Measurements from ENCODE around the gene RREB1.

Gene RREB1

GRCh38 chr6:7239590-7239948 is 131.8 kb downstream of the RREB1 start:
- H3K4me3 ChIP-seq (ENCODE audit: low read depth, low read length), result no peak overlapping the region

DNA sequence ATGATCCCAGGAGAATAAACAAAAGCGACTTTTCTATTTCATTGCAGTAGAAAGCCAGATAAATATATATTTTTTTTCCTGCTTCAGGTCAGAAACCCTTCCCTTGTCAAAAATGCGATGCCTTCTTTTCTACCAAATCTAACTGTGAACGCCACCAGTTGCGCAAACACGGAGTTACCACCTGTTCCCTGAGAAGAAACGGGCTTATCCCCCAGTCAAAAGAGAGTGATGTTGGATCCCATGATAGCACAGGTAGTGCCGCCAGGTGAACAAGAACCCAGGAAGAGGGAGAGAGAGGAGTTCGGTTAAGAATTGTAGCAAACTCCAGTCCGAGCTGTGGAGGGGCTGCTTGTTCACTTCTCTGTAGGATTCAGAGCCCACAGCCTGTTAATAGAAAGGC is 132.6 kb downstream of the RREB1 start:
- H3K4me3 ChIP-seq (ENCODE audit: low read depth, low read length), result no peak overlapping the region

GRCh38 chr6:7241160-7241559 is 133.4 kb downstream of the RREB1 start:
- H3K4me3 ChIP-seq (ENCODE audit: low read depth, low read length), result no peak overlapping the region

DNA sequence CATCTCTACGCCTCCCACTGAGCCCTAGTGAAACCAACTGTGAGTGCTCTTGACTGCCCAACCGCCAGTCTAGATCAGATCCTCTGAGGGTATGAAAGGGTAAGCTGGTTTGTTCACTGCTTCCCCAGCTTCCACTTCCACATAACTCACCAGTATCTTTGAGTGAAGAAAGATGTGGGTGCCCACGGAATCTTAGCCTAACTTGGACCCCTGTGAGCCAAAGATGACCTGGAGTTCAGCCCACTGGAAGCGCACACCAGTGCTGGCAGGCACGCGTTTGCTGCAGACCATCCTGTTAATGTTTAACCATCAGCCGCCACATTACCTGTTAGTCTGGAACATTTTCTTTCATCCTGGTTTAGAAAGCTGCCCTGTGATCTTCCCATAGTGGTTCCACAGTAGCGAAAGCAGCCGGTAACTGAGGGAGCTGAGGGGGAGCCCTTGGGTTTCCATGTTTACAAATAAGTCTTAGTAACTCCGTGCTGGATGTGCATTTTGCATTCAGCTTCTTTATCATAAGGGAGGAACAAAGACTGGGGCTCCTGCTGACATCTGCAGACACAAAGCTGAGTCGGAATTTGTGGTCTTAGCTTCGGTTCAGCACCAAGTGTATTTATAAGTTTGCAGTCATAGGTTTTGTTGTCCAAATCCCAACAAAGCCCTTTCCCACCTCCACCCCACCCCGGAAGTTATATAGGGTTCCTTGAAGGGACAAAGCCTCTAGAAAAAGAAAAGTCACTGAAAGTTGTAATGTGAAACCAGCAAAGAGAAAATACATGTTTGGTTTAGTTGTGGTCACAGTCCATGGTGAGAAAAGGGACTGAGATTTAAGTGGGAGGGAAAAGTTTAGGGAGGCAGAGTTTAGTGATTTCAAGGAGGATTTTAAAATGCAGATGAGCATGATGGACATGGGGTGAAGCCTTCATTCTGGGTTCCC is 134.2 kb downstream of the RREB1 start:
- H3K4me3 ChIP-seq (ENCODE audit: low read depth, low read length), result no peak overlapping the region

DNA sequence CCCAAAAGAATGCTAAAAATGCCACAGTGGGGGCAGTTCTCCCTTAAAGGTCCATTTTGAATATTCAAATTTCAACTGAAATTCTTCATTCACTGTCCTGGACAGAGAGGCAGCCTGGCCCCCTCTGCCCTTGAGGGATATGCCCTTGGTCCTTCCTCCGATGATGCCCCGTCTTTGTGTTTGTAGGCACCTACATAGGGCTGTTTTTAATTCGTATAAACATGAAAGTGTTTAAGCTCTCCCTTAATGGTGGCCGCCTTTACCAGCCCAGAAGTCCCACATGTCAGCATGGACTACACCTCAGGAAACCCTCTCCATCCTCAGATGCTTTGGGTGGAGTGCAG is 135.0 kb downstream of the RREB1 start:
- no peak overlapping the region for H3K4me3 ChIP-seq (ENCODE audit: low read depth, low read length)

GRCh38 chr6:7243179-7243981 is 135.6 kb downstream of the RREB1 start:
- no peak overlapping the region for H3K4me3 ChIP-seq (ENCODE audit: low read depth, low read length)

- no peak overlapping the region for H3K4me3 ChIP-seq (ENCODE audit: low read depth, low read length)
Measured at GRCh38 chr6:7245668-7246393, 138.1 kb downstream of the RREB1 start.

DNA sequence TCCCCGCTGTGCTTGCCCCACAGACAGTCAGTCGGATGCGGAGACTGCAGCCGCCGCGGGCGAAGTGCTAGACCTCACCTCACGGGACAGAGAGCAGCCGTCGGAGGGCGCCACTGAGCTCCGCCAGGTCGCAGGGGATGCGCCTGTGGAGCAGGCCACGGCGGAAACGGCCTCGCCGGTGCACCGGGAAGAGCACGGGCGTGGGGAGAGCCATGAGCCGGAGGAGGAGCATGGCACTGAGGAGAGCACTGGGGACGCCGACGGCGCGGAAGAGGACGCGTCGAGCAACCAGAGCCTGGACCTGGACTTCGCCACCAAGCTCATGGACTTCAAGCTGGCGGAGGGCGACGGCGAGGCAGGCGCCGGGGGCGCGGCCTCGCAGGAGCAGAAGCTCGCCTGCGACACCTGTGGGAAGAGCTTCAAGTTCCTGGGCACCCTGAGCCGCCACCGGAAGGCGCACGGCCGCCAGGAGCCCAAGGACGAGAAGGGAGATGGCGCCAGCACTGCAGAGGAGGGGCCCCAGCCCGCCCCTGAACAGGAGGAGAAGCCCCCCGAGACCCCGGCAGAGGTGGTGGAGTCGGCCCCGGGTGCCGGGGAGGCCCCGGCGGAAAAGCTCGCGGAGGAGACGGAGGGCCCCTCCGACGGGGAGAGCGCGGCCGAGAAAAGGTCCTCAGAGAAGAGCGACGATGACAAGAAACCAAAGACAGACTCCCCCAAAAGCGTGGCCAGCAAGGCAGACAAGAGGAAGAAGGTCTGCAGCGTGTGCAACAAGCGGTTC is 138.8 kb downstream of the RREB1 start:
- H3K4me3 ChIP-seq (ENCODE audit: low read depth, low read length), result no peak overlapping the region

- H3K4me3 ChIP-seq (ENCODE audit: low read depth, low read length), result no peak overlapping the region
Measured at GRCh38 chr6:7247179-7247456, 139.4 kb downstream of the RREB1 start.

DNA sequence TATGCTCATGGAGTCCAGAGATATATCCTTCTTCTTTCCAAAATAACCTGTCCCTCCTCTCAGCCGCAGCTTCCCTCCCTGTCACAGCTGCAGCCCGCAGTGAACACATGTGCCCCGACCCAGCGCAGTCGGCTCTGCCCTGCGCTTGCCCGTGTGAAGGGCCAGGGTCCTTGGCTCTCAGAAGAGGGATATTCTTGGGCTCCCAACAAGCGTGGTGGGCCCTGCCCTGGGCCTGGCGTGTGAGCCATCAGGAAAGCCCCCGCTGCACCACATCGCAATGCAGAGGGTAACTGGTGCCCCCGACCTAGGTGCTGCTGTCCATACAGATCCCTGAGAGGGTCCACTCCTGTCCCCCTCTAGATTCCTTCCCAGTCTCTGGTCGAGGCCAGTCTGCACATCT is 140.1 kb downstream of the RREB1 start:
- no peak overlapping the region for H3K4me3 ChIP-seq (ENCODE audit: low read depth, low read length)

DNA sequence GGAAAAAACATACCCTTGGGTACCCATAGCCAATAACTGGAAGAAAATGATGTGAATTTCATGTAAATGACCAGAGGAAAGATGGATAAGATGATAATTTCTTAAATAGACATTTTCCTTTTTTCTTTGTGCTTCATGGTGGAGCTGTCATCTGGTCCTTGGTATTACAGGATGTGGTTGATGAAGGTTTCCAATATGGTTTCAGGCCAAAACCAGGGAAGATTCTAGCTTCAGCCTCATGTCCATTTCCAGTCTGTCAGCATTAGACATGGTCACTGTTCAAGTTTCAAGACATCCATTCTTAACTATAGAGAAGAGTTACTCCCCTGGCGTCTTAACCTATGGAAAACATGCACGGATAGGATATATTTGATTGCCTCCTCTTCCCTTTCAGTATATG is 141.6 kb downstream of the RREB1 start:
- no peak overlapping the region for H3K4me3 ChIP-seq (ENCODE audit: low read depth, low read length)

DNA sequence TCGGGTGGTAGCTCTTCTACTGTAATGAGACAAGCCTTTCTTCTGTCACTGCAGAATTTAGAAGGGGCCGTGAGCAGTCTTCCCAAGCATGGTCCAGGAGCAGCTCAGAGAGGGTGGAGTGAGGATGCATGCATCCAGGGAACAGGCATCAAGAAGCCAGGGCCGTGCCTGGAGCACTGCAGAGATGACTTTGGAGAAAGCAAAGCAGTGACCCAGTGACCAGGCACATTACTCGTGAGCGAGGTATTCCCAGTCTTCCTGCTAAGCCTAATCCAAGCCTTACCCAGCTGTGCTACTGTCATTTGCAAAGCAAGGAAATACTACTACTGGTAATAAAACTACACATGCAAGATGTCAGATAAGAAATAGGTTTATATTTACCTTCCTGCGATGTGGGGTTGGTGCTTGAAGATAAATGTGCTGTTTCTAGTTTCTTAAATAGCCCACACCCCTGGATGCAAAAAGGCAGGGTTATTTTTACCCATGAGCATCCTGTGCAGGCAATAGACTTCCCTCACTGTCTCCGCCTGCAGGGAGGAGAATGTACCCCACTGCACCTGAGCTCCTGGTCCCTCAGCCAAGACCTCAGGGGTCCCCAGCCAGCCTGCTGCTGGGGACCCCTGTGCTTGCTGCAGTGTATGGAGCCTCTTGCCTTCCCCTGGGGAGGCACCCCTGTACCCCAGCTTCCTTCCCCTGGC is 142.3 kb downstream of the RREB1 start:
- H3K4me3 ChIP-seq (ENCODE audit: low read depth, low read length), result no peak overlapping the region

GRCh38 chr6:7250812-7251211 is 143.1 kb downstream of the RREB1 start:
- no peak overlapping the region for H3K4me3 ChIP-seq (ENCODE audit: low read depth, low read length)

DNA sequence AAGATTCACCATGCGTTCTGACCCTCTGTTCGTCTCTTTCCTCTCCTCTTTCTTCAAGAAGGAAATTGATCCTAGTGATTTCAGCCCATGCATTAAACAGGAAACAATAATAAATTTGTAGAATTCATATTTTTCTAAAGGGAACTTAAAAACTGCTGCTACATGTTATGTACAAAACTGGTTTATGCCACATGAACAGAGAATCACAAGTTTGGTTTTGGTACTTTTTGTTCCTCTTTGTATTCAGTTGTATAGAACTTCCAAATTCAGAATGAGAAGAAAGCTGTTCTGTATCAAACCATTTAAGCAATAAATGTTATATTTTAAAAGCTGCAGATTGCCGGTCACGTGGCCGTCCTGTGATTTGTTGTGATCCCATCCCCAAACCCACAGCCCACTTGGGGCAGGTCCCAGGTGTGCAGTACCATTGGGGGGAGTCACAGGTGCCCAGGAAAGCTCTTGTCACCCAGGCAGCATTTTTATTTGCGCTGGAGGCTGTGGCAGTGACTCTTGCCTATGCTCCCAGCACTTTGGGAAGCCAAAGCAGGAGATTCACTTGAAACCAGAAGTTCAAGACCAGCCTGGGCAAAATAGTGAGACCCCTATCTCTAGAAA is 144.0 kb downstream of the RREB1 start:
- no peak overlapping the region for H3K4me3 ChIP-seq (ENCODE audit: low read depth, low read length)

DNA sequence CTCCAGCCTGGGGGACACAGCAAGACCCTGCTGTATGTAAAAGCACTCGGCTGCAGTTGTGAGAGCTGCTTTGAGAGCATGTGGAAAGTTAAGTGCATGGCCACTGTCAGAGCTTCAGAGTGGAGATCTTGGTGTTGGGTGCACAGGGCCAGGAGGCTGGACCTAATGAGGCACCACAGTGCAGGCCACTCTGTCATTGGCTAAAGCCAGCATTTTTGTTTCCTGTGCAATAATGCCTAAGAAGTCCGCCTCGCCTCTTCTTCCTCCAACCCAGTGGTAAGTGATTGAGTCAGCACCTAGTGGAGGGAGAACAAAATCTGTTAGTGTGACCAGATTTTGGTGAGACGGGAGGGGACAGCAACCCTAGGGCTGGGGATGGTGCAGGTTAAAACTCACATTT is 144.6 kb downstream of the RREB1 start:
- no peak overlapping the region for H3K4me3 ChIP-seq (ENCODE audit: low read depth, low read length)

GRCh38 chr6:7254980-7255835 is 147.4 kb downstream of the RREB1 start:
- H3K4me3 ChIP-seq (ENCODE audit: low read depth, low read length), result no peak overlapping the region

DNA sequence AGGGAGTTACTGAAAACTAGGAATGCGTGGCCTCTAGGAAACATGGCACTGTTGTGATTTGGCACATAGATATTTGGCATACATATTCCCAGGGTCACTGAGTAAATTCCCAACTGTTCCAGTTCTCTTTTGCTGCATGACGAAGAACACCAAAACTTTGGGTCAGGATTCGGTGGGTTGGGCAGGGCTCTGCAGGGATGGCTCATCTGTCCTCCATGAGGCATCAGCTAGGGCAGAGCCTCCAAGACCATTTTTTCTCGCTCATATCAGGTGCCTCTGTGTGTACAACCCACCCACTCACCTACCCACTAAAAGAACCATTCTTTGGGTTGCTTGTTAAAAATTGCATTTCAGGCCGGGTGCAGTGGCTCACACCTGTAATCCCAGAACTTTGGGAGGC is 148.2 kb downstream of the RREB1 start:
- H3K4me3 ChIP-seq (ENCODE audit: low read depth, low read length), result no peak overlapping the region

DNA sequence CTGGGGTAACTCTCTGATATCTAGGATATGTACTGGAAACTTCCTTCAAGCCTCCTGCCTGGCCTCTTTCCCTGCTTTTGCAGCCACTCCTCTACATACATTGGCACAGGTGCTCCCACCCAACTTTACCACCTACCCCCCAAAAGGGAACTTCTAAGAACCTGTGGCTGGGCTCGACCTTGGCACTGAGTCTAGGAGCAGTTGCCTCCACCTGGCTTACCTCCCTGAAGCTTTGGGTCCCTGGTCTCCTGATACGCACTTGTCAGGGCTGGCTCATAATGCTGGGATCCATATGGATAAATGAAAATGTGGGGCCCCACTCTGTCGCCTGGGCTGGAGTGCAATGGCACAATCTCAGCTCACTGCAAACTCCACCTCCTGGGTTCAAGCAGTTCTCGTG is 149.0 kb downstream of the RREB1 start:
- H3K4me3 ChIP-seq (ENCODE audit: low read depth, low read length), result no peak overlapping the region
